BJ (cell line): ENCODE data around the gene THSD7A. TPM values are rescaled to one million over a fixed set of nuclear protein-coding genes. Genes with fewer than 3 reads are reported as not detected.

ENCODE experiments used
- CTCF ChIA-PET: fragments of 350-600 bp; formaldehyde crosslinking; extraction: SDS; loops from one replicate; lab custom pipeline; 2021; ENCODE audit warnings: antibody characterized with exemption, inconsistent platforms; lab: Yijun Ruan, JAX
- POLR2A ChIA-PET: fragments of 300-600 bp; sonication (Branson Sonifier 250); formaldehyde crosslinking; extraction: SDS; loops from one replicate; lab custom pipeline; 2021; ENCODE audit warnings: antibody characterized with exemption; lab: Charles Lee
- DNase-seq: peaks from one replicate; pipeline ENCODE4 v3.0.0-alpha.2; 2011; ENCODE audit warnings: low read depth
- H3K27me3 ChIP-seq: 2 replicates; pipeline ENCODE4 v1.6.0; 2011; ENCODE audit warnings: low read length; ENCODE audit not compliant: control insufficient read depth, insufficient read depth
- H3K36me3 ChIP-seq: 2 replicates; pipeline ENCODE4 v1.5.1; 2011; ENCODE audit warnings: low read length; ENCODE audit not compliant: control insufficient read depth, insufficient read depth
- H3K4me3 ChIP-seq: 2 replicates; pipeline ENCODE4 v1.5.1; 2011; ENCODE audit warnings: low read depth, mild to moderate bottlenecking, control low read depth, low read length
- polyA plus RNA-seq: library from polyadenylated mRNA; depleted of rRNA; stranded (reverse); fragments of >200 nt; gene quantifications from 2 replicates; pipeline ENCODE4 v1.2.3, GENCODE V29; 2011
- TF ChIP-seq, protein P1 (sequence below): IDR thresholded peaks from 2 replicates; pipeline ENCODE4 v1.5.1; 2011; ENCODE audit warnings: low read depth, mild to moderate bottlenecking, control low read depth, inconsistent platforms, low read length, moderate library complexity; ENCODE audit not compliant: insufficient read depth

Gene THSD7A
- polyA plus RNA-seq, 1 experiment = 0.02 TPM

DNA sequence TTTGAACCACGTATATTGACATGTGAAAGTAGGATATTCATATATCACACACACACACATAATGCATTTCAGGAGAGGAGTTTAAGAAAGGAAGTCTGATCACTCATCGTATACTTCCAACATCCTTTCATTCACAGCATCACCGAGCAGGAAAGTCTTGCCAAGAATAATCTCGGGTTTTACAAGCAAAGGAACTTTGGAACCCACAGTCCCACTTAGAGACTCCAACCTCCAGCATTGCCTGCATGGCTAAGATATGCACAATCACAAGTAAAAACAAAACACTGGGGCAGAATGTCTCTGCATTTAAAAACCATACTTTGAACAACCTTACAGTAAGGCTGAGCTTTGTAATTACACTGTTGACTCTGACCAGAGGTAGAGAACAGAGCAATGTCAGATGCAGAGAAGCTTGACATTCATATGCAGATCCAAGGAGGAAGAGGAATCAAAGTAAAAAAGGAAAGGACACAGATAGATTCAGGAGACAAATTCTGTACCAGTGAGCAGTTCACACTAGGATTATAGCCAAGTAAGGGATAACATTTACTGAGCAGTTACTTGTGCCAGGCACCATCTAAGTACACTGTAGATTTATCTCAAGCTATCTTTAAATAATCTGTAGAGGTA is 14.8 kb downstream of the THSD7A start:
- TF ChIP-seq, protein P1, sequence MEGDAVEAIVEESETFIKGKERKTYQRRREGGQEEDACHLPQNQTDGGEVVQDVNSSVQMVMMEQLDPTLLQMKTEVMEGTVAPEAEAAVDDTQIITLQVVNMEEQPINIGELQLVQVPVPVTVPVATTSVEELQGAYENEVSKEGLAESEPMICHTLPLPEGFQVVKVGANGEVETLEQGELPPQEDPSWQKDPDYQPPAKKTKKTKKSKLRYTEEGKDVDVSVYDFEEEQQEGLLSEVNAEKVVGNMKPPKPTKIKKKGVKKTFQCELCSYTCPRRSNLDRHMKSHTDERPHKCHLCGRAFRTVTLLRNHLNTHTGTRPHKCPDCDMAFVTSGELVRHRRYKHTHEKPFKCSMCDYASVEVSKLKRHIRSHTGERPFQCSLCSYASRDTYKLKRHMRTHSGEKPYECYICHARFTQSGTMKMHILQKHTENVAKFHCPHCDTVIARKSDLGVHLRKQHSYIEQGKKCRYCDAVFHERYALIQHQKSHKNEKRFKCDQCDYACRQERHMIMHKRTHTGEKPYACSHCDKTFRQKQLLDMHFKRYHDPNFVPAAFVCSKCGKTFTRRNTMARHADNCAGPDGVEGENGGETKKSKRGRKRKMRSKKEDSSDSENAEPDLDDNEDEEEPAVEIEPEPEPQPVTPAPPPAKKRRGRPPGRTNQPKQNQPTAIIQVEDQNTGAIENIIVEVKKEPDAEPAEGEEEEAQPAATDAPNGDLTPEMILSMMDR = no peak
- DNase-seq = no peak
- H3K27me3 ChIP-seq = no peaks in the 10 kb centered on the region
- no peak overlapping the region for H3K4me3 ChIP-seq
- POLR2A ChIA-PET = no interaction called here
- no peaks in the 10 kb centered on the region for H3K36me3 ChIP-seq
- CTCF ChIA-PET = no interaction called here

GRCh38 chr7:11811709-11812108 is 20.3 kb downstream of the THSD7A start:
- Histone ChIP-seq H3K27me3 (no peaks in the 10 kb centered on the region), H3K36me3 (no peaks in the 10 kb centered on the region), H3K4me3 (no peak overlapping the region)
- DNase-seq = no peak
- ChIA-PET CTCF (no interaction called here), POLR2A (no interaction called here)
- TF ChIP-seq, protein P1 = no peak

DNA sequence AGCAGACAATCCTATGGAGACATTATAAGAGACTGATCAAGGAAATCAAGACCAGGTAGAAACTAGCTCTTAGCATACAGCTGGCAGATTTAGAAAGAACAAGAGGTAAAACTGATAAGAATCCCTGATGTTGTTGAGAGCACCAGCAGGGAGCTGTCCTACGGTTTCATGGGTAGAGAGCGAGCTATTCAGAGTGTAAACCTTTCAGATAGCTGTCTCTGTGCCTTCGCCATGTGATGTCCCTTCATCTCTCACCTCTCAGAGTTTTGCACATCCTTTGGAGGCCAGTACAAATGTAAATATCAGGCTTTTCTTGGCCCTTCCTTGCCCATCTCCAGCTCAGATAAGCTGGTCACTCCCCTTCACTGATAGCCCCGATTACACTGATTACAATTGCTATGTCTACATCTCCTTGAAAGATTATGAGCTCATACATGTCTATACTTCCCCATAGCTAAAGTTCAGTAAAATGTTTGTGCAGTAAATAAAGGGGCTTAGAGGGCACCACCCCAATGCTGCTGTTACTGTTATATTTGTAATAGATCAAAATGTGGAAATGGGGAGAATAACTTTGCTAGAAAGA is 21.9 kb downstream of the THSD7A start:
- Histone ChIP-seq H3K36me3 (no peaks in the 10 kb centered on the region), H3K27me3 (no peaks in the 10 kb centered on the region), H3K4me3 (no peak overlapping the region)
- ChIA-PET CTCF (interaction anchor here (0.6 kb wide), 1 partner anchor 156 kb away, joined by 3 read pairs; no protein-coding TSS in a partner anchor), POLR2A (no interaction called here)
- TF ChIP-seq, protein P1 = no peak
- no peak for DNase-seq

- Histone ChIP-seq H3K27me3 (no peaks in the 10 kb centered on the region), H3K36me3 (no peaks in the 10 kb centered on the region), H3K4me3 (no peak overlapping the region)
- ChIA-PET POLR2A (no interaction called here), CTCF (no interaction called here)
- TF ChIP-seq, protein P1 = no peak
- no peak for DNase-seq
Observed at GRCh38 chr7:11807000-11807399, 25.0 kb downstream of the THSD7A start.

DNA sequence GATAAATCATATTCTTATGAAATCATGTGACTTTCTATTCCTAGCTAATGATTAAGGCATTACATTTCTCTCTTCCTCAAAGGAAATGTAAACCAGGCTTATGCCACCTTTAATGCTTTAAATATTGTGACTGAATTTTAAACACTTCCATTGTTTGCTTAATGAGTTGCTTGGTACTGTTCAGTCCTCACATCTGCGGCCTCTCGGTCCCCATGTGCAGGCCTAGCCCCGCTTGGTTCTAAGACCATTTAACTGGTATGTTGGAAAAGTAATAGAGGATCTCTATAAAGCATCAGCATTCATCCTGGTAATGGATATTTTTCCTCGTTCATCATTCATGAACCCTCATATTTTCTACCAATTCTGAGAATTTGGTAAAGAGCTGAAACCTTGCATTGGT is 27.4 kb downstream of the THSD7A start:
- no peaks in the 10 kb centered on the region for H3K36me3 ChIP-seq
- no peak overlapping the region for H3K4me3 ChIP-seq
- no peak for DNase-seq
- H3K27me3 ChIP-seq = no peaks in the 10 kb centered on the region
- TF ChIP-seq, protein P1 = no peak
- ChIA-PET CTCF (interaction anchor here (0.5 kb wide), 1 partner anchor 326 kb away, joined by 3 read pairs; no protein-coding TSS in a partner anchor), POLR2A (no interaction called here)
